ENCODE measurements around the gene SPARC. TPM values are rescaled to one million over a fixed set of nuclear protein-coding genes. Genes with fewer than 3 reads are reported as not detected.
A peak's percentile ranks its signal among the peaks of the same experiment; 100 is the strongest.

Gene SPARC
- total RNA-seq, 1 donor from 2014 or later, result 1,214 TPM

DNA sequence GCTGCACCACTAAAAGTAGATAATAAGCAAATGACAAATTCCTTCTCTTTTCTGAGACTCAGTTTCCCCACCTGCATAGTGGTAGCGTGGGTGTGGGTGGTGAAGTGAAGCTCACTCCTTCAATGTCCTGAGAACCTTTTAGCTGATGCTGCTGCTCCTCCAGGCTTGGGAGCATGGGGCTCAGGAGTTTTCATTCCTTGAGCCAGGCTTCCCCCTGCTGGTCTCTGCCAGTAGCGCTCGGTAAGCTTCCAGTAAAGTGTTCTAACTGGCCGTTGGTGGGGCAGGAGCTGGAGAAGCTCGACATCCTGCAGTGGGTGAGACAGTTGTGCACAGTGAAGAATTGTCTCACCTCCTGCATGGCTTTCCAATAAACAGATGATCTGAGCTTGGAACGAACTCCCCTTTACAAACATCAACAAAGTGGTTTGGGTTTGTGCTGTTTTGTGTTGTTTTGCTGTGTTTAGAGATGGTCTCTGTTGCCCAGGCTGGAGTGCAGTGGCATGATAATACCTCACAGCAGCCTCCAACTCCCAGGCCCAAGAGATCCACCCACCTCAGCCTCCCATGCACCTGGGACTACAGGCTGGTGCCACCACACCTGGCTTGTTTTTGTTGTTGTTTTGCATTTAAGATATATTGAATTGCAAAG is 34.6 kb downstream of the SPARC start:
- no peak overlapping the region for H3K27ac Mint-ChIP-seq (ENCODE audit: unreplicated experiment)
- peak; percentile 85 for DNase-seq (ENCODE audit: low spot score)
- H3K9me3 Mint-ChIP-seq (ENCODE audit: unreplicated experiment), result no peaks in the 10 kb centered on the region
- TF ChIP-seq, protein P1, sequence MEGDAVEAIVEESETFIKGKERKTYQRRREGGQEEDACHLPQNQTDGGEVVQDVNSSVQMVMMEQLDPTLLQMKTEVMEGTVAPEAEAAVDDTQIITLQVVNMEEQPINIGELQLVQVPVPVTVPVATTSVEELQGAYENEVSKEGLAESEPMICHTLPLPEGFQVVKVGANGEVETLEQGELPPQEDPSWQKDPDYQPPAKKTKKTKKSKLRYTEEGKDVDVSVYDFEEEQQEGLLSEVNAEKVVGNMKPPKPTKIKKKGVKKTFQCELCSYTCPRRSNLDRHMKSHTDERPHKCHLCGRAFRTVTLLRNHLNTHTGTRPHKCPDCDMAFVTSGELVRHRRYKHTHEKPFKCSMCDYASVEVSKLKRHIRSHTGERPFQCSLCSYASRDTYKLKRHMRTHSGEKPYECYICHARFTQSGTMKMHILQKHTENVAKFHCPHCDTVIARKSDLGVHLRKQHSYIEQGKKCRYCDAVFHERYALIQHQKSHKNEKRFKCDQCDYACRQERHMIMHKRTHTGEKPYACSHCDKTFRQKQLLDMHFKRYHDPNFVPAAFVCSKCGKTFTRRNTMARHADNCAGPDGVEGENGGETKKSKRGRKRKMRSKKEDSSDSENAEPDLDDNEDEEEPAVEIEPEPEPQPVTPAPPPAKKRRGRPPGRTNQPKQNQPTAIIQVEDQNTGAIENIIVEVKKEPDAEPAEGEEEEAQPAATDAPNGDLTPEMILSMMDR (IDR thresholded peaks at IDR 0.05; ENCODE audit: unreplicated experiment), result peak; percentile 78
- H3K36me3 Mint-ChIP-seq (ENCODE audit: low read depth, unreplicated experiment), result no peaks in the 10 kb centered on the region
- H3K4me3 Mint-ChIP-seq (ENCODE audit: unreplicated experiment), result no peak overlapping the region
- H3K4me1 Mint-ChIP-seq (ENCODE audit: unreplicated experiment), result peaks cover 3% of the 10 kb centered on the region
- peaks cover 4% of the 10 kb centered on the region for H3K27me3 Mint-ChIP-seq (ENCODE audit: unreplicated experiment)

DNA sequence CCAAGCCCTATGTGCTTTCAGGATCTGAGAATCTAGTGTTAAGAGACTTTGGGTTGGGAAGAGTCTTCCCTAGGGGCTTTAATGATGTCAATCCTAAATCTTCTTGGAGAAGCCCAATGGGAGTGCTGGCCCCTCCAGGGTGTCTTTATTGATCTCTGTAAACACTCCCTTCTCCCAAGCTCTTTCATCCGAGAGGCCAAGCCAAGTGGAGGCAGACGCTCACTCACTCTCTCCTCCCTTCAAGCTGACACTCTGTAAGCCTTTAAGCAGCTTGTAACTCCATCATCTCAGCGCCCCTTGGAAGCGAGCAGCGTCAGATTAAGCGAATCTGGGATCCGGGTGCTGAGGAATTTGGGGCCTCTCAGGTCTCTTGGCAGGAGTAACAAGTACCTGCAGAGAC is 37.7 kb downstream of the SPARC start:
- TF ChIP-seq, protein P1 (IDR thresholded peaks at IDR 0.05; ENCODE audit: unreplicated experiment), result no peak
- no peak for DNase-seq (ENCODE audit: low spot score)
- no peaks in the 10 kb centered on the region for H3K36me3 Mint-ChIP-seq (ENCODE audit: low read depth, unreplicated experiment)
- H3K4me1 Mint-ChIP-seq (ENCODE audit: unreplicated experiment), result no peaks in the 10 kb centered on the region
- no peak overlapping the region for H3K27ac Mint-ChIP-seq (ENCODE audit: unreplicated experiment)
- no peaks in the 10 kb centered on the region for H3K9me3 Mint-ChIP-seq (ENCODE audit: unreplicated experiment)
- no peak overlapping the region for H3K4me3 Mint-ChIP-seq (ENCODE audit: unreplicated experiment)
- peaks cover 4% of the 10 kb centered on the region for H3K27me3 Mint-ChIP-seq (ENCODE audit: unreplicated experiment)

DNA sequence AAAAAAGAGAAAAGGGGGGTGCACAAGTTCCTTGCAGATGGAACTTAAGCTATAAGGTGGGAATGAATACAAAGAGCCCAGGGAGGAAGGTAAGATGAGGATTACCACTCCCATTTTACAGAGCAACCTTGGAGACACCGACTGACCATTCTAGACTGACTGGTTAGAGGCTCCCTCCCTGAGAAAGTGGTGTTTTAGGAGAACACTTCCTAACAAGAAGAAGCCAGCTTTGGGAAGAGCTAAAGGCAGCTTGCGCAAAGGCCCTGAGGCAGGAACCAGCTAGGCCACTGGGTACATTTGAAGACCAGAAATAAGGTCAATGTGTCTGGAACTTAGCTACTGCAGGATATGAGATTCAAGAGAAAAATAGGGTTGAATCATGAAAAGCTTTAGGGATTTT is 38.6 kb downstream of the SPARC start:
- peaks cover 5% of the 10 kb centered on the region for H3K27me3 Mint-ChIP-seq (ENCODE audit: unreplicated experiment)
- no peak for DNase-seq (ENCODE audit: low spot score)
- no peak overlapping the region for H3K27ac Mint-ChIP-seq (ENCODE audit: unreplicated experiment)
- H3K9me3 Mint-ChIP-seq (ENCODE audit: unreplicated experiment), result no peaks in the 10 kb centered on the region
- TF ChIP-seq, protein P1 (IDR thresholded peaks at IDR 0.05; ENCODE audit: unreplicated experiment), result no peak
- no peak overlapping the region for H3K4me3 Mint-ChIP-seq (ENCODE audit: unreplicated experiment)
- no peaks in the 10 kb centered on the region for H3K36me3 Mint-ChIP-seq (ENCODE audit: low read depth, unreplicated experiment)
- H3K4me1 Mint-ChIP-seq (ENCODE audit: unreplicated experiment), result no peaks in the 10 kb centered on the region

DNA sequence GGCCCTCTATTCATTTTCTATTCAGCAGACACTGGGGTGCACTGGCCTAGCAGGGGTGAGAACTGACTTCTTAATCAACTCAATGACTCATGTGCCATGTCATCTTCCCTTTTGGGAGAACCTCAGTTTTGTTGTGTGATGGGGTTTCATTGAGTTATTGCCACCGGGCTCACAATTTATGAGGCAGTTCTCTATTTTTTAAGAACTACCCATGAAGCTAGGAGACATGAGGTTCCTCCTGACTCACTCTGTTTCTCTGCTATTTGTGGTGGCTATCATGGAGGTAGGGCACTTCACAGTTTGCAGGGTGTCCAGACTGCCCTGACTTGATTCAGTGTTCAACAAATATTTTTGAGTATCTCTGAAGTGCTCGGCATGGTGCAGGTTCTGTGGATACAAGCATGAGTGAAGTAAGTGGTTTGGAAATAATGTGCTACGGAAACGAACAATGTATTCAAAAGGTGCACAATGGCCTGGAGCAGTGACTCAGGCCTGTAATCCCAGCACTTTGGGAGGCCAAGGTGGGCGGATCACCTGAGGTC is 39.3 kb downstream of the SPARC start:
- H3K27ac Mint-ChIP-seq (ENCODE audit: unreplicated experiment), result no peak overlapping the region
- H3K36me3 Mint-ChIP-seq (ENCODE audit: low read depth, unreplicated experiment), result no peaks in the 10 kb centered on the region
- H3K4me1 Mint-ChIP-seq (ENCODE audit: unreplicated experiment), result no peaks in the 10 kb centered on the region
- H3K9me3 Mint-ChIP-seq (ENCODE audit: unreplicated experiment), result no peaks in the 10 kb centered on the region
- TF ChIP-seq, protein P1 (IDR thresholded peaks at IDR 0.05; ENCODE audit: unreplicated experiment), result no peak
- H3K27me3 Mint-ChIP-seq (ENCODE audit: unreplicated experiment), result peaks cover 5% of the 10 kb centered on the region
- H3K4me3 Mint-ChIP-seq (ENCODE audit: unreplicated experiment), result no peak overlapping the region
- DNase-seq (ENCODE audit: low spot score), result no peak

DNA sequence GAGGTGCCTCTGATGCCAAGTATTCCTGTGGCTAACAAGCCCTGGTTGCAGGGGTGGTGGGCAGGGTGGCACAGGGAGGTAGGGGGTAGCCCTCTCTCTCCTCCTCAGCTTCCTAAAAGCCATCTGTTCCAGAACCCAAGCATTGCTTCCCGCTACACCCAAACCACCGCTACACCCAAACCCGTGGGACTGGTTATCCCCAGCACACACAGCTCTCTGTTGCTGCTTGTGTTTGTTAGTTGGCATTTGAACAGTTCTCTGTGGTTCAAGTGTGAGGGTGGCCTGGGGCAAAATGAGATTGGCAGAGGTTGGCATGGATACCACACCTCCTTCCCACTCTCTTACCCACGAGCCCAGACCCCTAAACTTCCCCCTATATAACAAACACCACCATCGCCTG is 40.4 kb downstream of the SPARC start:
- Mint-ChIP-seq H3K4me1 (ENCODE audit: unreplicated experiment) (peaks cover 5% of the 10 kb centered on the region), H3K9me3 (ENCODE audit: unreplicated experiment) (no peaks in the 10 kb centered on the region), H3K36me3 (ENCODE audit: low read depth, unreplicated experiment) (no peaks in the 10 kb centered on the region), H3K27ac (ENCODE audit: unreplicated experiment) (no peak overlapping the region), H3K27me3 (ENCODE audit: unreplicated experiment) (peaks cover 5% of the 10 kb centered on the region), H3K4me3 (ENCODE audit: unreplicated experiment) (no peak overlapping the region)
- DNase-seq (ENCODE audit: low spot score), result no peak
- TF ChIP-seq, protein P1 (IDR thresholded peaks at IDR 0.05; ENCODE audit: unreplicated experiment), result no peak
